Endodermal cell (in vitro differentiated cells): ENCODE data around the gene CD247. TPM values are rescaled to one million over a fixed set of nuclear protein-coding genes. Genes with fewer than 3 reads are reported as not detected.

ENCODE experiments used
- DNase-seq: peaks from one replicate; pipeline ENCODE4 v3.0.0-alpha.2; 2017
- H3K27ac ChIP-seq: 2 replicates; pipeline ENCODE4 v1.5.1; 2013; ENCODE audit warnings: mild to moderate bottlenecking, low read depth, low read length, moderate library complexity
- H3K27me3 ChIP-seq: 2 replicates; pipeline ENCODE4 v1.6.1; 2013; ENCODE audit warnings: mild to moderate bottlenecking, low read length, moderate library complexity; ENCODE audit not compliant: insufficient read depth, control insufficient read depth, poor library complexity, severe bottlenecking
- H3K36me3 ChIP-seq: 2 replicates; pipeline ENCODE4 v1.7.0; 2013; ENCODE audit warnings: mild to moderate bottlenecking, low read length, moderate library complexity; ENCODE audit not compliant: control insufficient read depth, insufficient read depth
- H3K4me1 ChIP-seq: one replicate; pipeline ENCODE4 v1.7.0; 2013; ENCODE audit warnings: low read length; ENCODE audit not compliant: control insufficient read depth, insufficient read depth
- H3K4me3 ChIP-seq: 2 replicates; pipeline ENCODE4 v1.5.1; 2013; ENCODE audit warnings: mild to moderate bottlenecking, low read length, moderate library complexity
- H3K9ac ChIP-seq: 2 replicates; pipeline ENCODE4 v1.6.1; 2013; ENCODE audit warnings: mild to moderate bottlenecking, low read length, moderate library complexity; ENCODE audit not compliant: poor library complexity, severe bottlenecking; ENCODE audit errors: extremely low read depth
- H3K9me3 ChIP-seq: 2 replicates; pipeline ENCODE4 v1.6.1; 2013; ENCODE audit warnings: mild to moderate bottlenecking, low read length, moderate library complexity; ENCODE audit not compliant: control insufficient read depth
- H3K27ac Mint-ChIP-seq: 2 replicates; pipeline ENCODE4 v1.8.0; 2020; ENCODE audit warnings: mixed read lengths
- H3K27me3 Mint-ChIP-seq: 2 replicates; pipeline ENCODE4 v1.8.0; 2021; ENCODE audit warnings: mild to moderate bottlenecking, mixed read lengths; ENCODE audit not compliant: insufficient read depth
- H3K36me3 Mint-ChIP-seq: 2 replicates; pipeline ENCODE4 v1.8.0; 2020; ENCODE audit warnings: low read depth, mixed read lengths
- H3K4me1 Mint-ChIP-seq: 2 replicates; pipeline ENCODE4 v1.8.0; 2020; ENCODE audit warnings: mixed read lengths
- H3K4me3 Mint-ChIP-seq: 2 replicates; pipeline ENCODE4 v1.8.0; 2020; ENCODE audit warnings: mild to moderate bottlenecking, moderate library complexity, mixed read lengths
- H3K9me3 Mint-ChIP-seq: 2 replicates; pipeline ENCODE4 v1.8.0; 2020; ENCODE audit warnings: mild to moderate bottlenecking, mixed read lengths
- WGBS, 2 experiments: methylation state at CpG; one replicate each; pipeline versions ENCODE4 v1.1.5 to v1.1.7; 2013; ENCODE audit warnings: missing lambda C conversion rate in 2 of 2, mixed read lengths in 1 of 2; ENCODE audit not compliant: insufficient coverage in 1 of 2, insufficient read length in 1 of 2; 5-methylcytosine and 5-hydroxymethylcytosine counted together
- total RNA-seq, 2 donors: library from RNA; stranded (reverse); fragmentation: NEBNext Ultra II Directional in 1 of 2; extraction: Animal tissue kit (Norgen Biotek cat#: 25700) in 1 of 2; gene quantifications; 2 replicates in 1 of 2; 3 replicates in 1 of 2; pipeline ENCODE4 v1.2.1, GENCODE V29; 2021
- TF ChIP-seq, protein P1 (sequence below): fragments of 200-600 bp; sonication (generic); conservative IDR thresholded peaks from 2 replicates; pipeline ENCODE4 v1.5.0; 2021; ENCODE audit warnings: antibody characterized with exemption, mild to moderate bottlenecking

CD247 gene
- total RNA-seq, 2 donors from 2014 or later: 0.46 to 0.55 TPM

- Mint-ChIP-seq H3K4me3 (no peak overlapping the region), H3K36me3 (no peaks in the 10 kb centered on the region), H3K27ac (no peak overlapping the region), H3K4me1 (peaks cover 6% of the 10 kb centered on the region), H3K9me3 (no peaks in the 10 kb centered on the region), H3K27me3 (peaks cover 12% of the 10 kb centered on the region)
- Histone ChIP-seq H3K27me3 (no peaks in the 10 kb centered on the region), H3K9me3 (no peaks in the 10 kb centered on the region), H3K36me3 (no peaks in the 10 kb centered on the region), H3K9ac (no peak overlapping the region), H3K4me1 (peaks cover 4% of the 10 kb centered on the region), H3K27ac (no peak overlapping the region), H3K4me3 (no peak overlapping the region)
- TF ChIP-seq, protein P1, sequence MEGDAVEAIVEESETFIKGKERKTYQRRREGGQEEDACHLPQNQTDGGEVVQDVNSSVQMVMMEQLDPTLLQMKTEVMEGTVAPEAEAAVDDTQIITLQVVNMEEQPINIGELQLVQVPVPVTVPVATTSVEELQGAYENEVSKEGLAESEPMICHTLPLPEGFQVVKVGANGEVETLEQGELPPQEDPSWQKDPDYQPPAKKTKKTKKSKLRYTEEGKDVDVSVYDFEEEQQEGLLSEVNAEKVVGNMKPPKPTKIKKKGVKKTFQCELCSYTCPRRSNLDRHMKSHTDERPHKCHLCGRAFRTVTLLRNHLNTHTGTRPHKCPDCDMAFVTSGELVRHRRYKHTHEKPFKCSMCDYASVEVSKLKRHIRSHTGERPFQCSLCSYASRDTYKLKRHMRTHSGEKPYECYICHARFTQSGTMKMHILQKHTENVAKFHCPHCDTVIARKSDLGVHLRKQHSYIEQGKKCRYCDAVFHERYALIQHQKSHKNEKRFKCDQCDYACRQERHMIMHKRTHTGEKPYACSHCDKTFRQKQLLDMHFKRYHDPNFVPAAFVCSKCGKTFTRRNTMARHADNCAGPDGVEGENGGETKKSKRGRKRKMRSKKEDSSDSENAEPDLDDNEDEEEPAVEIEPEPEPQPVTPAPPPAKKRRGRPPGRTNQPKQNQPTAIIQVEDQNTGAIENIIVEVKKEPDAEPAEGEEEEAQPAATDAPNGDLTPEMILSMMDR: no peak
- DNase-seq: no peak
- 92 to 93% methylated on average over 8 of the region's 8 CpGs for WGBS, 2 experiments
These were observed 11.6 kb upstream of the CD247 start for GRCh38 chr1:167529829-167530474.

DNA sequence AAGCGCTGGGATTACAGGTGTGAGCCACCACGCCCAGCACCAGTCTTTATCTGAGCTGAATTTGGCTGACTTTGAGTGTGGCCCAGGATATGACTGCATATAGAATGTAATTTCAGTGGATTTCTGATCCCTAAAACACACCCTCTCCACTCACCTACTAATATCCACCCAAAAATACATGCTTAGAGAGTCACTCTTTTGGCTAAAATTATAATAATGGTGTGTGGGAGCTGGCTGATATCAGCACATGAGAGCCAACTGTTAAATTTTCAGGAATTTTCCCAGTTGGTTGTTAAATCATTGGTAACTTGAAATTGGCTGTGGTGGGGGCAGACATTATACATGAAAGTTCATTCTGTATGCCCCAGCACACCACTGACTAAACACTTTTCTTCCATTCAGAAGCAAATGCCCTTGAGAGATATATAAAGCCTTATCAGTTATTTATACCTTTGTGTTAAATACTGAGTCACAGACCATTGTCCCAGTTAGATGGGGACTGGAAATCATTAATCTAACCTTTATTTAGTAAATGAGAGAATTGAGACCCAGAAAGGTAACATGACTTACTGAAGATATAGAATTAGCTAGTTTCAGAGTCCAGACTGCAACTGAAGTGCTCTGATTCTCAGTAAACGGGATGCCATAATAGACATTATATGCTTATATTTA lies 9.9 kb upstream of the CD247 start:
- Histone ChIP-seq H3K4me3 (no peak overlapping the region), H3K4me1 (peaks cover 4% of the 10 kb centered on the region), H3K36me3 (no peaks in the 10 kb centered on the region), H3K27me3 (no peaks in the 10 kb centered on the region), H3K9me3 (no peaks in the 10 kb centered on the region), H3K27ac (no peak overlapping the region), H3K9ac (no peak overlapping the region)
- Mint-ChIP-seq H3K9me3 (peaks cover 6% of the 10 kb centered on the region), H3K27me3 (peaks cover 14% of the 10 kb centered on the region), H3K36me3 (no peaks in the 10 kb centered on the region), H3K27ac (no peak overlapping the region), H3K4me1 (peaks cover 6% of the 10 kb centered on the region), H3K4me3 (no peak overlapping the region)
- 93 to 95% methylated on average over 2 to 3 of the region's 3 CpGs for WGBS, 2 experiments
- no peak for DNase-seq
- TF ChIP-seq, protein P1: no peak

GRCh38 chr1:167526667-167527383 lies 8.5 kb upstream of the CD247 start:
- no peak for DNase-seq
- Mint-ChIP-seq H3K9me3 (peaks cover 6% of the 10 kb centered on the region), H3K27ac (no peak overlapping the region), H3K27me3 (peaks cover 14% of the 10 kb centered on the region), H3K4me1 (peaks cover 6% of the 10 kb centered on the region), H3K4me3 (no peak overlapping the region), H3K36me3 (no peaks in the 10 kb centered on the region)
- H3K27me3 ChIP-seq: no peaks in the 10 kb centered on the region
- peaks cover 4% of the 10 kb centered on the region for H3K4me1 ChIP-seq
- H3K4me3 ChIP-seq: no peak overlapping the region
- TF ChIP-seq, protein P1: no peak
- no peaks in the 10 kb centered on the region for H3K9me3 ChIP-seq
- no peak overlapping the region for H3K27ac ChIP-seq
- H3K9ac ChIP-seq: no peak overlapping the region
- 68 to 71% methylated on average over 6 to 8 of the region's 8 CpGs for WGBS, 2 experiments
- no peaks in the 10 kb centered on the region for H3K36me3 ChIP-seq
